Stimulated activated CD8-positive, alpha-beta memory T cell treated with anti-CD3 and anti-CD28 coated beads, Interleukin-12 subunit alpha, Interleukin-12 subunit beta, amount 100 ng/mL, for 24 hours (primary cell): Measurements from ENCODE around the gene COL8A2.

Experiments used
- DNase-seq: peaks from one replicate; pipeline ENCODE4 v3.0.0-alpha.2; 2020; ENCODE audit errors: extremely low read depth

Gene COL8A2

GRCh38 chr1:36157973-36158826, 33.2 kb upstream of the COL8A2 start:
- DNase-seq, result no peak

- DNase-seq, result no peak
Observed at GRCh38 chr1:36157115-36157903, 32.3 kb upstream of the COL8A2 start.

- DNase-seq, result no peak
Observed at GRCh38 chr1:36156329-36157114, 31.5 kb upstream of the COL8A2 start.

- DNase-seq, result no peak
Observed at GRCh38 chr1:36155408-36156328, 30.6 kb upstream of the COL8A2 start, which contains the start of gene MAP7D1. Gene MAP7D1 (plus strand): TSS chr1:36156160. CDS start chr1:36156418, 258 bp downstream.

DNA sequence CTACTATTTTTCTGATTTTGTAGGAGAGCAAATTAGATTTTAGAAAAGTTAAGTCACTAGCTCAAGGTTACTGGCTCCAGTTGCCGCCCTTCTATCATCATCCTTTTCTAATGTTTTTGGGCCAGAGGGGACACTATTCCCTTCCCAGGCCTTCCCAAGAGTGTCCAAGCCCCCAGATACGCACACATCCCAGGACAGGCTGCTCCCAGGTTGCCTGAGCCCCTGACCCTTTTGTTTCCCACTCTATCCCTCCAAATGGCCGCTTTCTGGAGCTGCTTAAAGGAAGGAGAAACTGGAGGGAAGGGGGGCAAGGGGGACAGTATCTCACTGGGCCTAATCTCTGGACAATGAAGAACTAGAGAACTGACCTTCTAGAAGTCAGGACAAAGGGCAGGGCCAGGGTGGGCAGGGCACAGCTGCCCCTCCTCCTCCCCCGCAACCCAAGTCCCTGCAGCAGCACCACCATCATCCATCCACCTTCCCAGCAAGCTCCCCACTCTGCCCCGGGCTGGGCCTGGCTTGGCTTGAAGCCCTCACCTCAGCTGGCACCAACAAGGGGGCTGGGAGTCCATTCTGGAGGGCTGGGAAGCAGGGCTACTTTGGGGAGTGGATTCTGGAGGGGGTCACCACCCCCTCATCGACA, 29.9 kb upstream of the COL8A2 start:
- no peak for DNase-seq

DNA sequence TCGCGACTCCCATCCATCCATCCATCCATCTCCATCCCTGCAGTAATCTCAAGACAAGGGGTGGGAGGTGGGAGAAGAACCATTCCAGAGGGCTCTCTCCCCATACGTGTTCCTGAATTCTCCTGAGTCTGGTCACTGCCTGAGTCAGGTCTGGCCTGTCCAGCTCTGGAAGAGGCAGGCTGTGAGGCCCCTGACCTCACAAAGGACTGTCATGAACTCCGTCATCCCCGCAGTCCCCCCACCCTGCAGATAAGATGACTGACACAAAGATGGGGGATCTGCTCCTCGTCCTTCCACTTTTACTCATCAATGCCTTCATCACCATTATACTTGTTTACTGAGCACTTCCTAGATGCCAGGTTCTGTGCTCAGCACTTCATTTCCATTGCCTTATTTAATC, 29.3 kb upstream of the COL8A2 start:
- DNase-seq, result no peak

DNA sequence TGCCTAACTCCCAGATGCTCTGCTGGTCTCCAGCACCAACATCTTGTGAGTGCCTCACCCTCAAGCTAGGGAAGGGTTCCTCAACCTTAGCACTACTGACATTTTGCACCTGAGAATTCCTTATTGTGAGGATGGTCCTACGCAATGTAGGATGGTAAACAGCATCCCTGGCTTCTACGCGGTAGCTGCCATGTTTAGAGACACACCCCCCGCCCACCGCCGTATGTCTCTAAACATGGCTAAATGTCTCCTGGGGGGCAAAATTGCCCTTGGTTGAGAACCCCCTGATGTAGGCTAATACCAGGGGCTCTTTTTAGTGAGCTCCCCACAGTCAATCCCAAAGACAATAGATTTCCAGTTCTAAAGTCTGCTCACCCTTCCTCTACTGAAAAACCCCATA, 28.5 kb upstream of the COL8A2 start:
- no peak for DNase-seq

- DNase-seq, result no peak
Observed at GRCh38 chr1:36151845-36152203, 26.8 kb upstream of the COL8A2 start.

DNA sequence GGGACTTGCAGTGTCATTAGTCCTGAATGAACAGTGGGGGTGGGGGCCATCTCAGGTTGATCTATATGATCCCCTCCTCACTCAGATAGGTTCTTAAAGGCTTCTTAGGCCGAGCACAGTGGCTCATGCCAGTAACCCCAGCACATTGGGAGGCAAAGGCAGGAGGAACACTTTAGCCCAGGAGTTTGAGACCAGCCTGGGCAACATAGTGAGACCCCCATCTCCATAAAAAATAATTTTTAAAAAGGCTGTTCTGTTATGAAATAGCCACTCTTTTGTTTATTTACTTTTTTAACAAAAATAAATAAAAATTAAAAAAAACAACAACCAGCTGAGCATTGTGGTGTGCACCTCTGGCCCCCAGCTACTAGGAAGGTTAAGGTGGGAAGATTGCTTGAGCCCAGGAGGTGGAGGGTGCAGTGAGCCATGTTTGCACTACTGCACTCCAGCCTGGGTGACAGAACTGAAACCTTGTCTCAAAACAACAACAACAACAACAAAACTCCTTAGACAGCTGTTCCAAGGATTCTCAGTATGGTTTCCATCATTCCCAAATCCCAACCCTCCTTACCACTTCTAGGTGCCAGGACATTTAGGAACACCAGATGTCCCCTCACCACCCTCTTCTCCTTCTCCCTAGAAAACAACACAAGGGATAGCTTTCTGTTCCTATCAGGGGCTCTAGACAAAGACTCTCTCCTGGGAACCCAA, 26.3 kb upstream of the COL8A2 start:
- DNase-seq, result no peak

DNA sequence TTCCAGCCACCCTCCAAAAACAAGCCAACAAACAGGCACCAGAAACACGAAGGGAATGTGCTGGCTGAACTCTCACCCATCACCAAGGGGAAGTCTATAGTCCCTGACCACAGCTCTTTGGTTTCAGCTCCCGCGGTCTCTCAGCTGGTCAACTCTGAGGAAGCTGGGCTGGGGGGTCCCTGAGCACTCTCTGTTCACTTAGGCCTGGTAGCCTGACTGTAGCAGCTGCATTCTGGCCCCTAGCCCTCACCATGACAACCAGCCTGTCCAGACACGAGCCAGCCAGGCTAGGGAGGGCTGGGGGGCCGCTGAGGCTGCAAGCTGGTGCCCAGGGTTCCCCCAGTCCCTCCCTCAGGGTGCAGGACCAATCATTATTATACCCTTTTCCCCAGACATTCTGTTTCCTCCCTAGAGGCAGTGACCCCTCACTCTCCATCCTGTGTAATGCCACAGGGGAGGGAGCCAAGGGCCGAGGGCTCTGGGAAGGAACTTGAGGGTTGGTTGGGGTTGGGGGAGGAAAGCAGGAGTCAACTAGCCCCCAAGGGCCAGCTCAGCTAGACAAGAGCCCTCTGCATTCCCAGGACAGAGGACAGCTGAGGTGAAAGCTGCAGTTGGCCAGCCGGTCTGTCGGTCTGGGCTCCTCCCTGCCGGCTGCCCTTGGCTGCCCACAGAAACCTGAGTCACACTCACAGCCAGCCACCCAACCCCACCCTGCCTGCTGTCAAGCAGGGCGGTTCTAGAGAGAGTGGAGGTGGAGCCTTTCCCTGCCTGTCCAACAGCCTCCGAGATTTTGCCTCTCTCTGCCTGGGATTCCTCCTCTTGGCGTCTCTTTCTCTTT, 25.5 kb upstream of the COL8A2 start:
- DNase-seq, result no peak

DNA sequence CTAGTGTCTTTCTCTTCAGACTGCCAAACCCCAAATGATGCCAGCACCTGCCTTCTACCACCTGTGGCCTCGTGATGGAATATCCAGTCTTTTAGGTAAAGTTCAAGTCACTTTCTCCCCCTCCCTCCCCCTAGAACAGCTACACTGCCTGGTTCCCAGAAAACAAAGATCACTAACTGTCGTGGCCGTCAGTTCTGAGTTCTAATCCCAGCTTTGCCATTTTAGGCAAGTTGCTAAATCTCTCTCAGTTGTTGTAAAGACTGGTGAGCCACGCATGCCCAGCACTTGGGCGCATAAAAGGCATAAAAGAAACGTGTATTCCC, 24.9 kb upstream of the COL8A2 start:
- DNase-seq, result no peak

GRCh38 chr1:36149237-36149972, 24.4 kb upstream of the COL8A2 start, which contains the start of gene TRAPPC3:
Gene TRAPPC3 (minus strand): TSS chr1:36149486. CDS start chr1:36149378, 108 bp downstream.
- DNase-seq, result peak; percentile 100

DNA sequence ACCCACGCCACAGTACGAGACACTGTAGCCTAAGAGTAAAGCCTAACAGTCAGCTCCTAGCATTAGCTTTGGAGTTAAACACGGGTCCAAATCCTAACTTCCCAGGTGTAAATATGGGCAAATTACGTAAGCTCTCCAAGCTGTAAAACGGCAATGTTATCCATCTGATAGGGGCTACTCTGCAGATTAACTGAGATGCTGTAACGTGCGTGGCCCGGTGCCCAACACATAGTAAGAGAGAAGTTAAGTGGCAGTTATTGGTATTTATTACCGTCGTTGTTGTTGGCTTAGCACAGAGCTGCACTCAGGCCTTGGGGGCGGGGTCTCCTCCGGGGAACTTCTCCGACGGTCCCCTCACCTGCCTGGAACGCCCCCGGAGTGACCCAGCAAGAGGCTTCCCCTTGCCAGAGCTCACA, 23.8 kb upstream of the COL8A2 start:
- DNase-seq, result no peak

DNA sequence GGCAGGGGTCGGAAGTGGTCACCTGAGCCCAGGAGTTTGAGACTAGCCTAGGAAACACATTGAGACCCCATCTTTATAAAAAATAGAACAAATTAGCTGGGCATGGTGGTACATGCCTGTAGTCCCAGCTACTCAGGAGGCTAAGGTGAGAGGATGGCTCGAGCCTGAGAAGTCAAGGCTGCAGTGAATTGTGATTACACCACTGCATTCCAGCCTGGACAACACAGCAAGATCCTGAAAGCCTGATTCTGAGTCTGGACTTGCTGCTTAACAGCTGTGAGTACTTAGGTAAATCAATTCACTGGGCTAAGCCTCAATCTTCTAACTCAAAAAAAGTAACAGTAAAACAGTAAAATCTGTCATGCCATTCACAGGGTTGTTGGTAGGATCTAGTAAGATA, 19.4 kb upstream of the COL8A2 start:
- DNase-seq, result no peak

GRCh38 chr1:36143424-36143823, 18.4 kb upstream of the COL8A2 start:
- DNase-seq, result no peak

GRCh38 chr1:36142121-36142520, 17.1 kb upstream of the COL8A2 start:
- no peak for DNase-seq

GRCh38 chr1:36139521-36139920, 14.5 kb upstream of the COL8A2 start:
- DNase-seq, result no peak

DNA sequence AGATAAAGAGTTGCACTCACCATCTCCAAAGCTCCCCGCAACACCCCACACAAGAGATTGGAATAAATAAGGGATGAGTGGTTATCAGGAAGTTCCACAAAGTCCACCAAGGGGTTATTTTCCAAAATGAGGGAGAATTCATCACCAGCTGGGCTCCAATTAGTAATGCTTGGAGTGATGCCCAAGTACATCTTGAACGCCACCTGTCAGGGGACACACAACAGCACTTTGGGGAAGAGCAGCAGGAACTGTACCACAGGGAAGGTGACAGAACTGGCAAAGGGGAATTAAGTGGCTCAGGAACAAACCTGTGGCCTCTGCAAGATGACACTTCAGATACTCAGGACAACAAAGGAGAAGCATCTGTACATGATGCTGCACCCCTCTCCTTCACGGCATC, 12.8 kb upstream of the COL8A2 start:
- DNase-seq, result no peak
